K562 (cell line): ENCODE results near the gene PRDM10. TPM values are rescaled to one million over a fixed set of nuclear protein-coding genes. Genes with fewer than 3 reads are reported as not detected.

ENCODE experiments used
- BHLHE40 ChIP-seq: IDR thresholded peaks from 2 replicates; pipeline ENCODE4 v1.6.1; 2011; ENCODE audit warnings: low read length, improper control_type of control experiment
- CHCHD3 ChIP-seq: fragments of 250-450 bp; sonication (Bioruptor Pico); IDR thresholded peaks from 2 replicates; pipeline ENCODE4 v2.1.2; 2022; ENCODE audit warnings: mild to moderate bottlenecking
- FOXO4 ChIP-seq: fragments of 450-650 bp; formaldehyde crosslinking; IDR thresholded peaks from 2 replicates; pipeline ENCODE4 v1.4.0; 2020; ENCODE audit warnings: mild to moderate bottlenecking, moderate library complexity
- GABPB1 ChIP-seq: sonication (generic); formaldehyde crosslinking; IDR thresholded peaks from 2 replicates; pipeline ENCODE4 v1.8.0; 2022; ENCODE audit warnings: mild to moderate bottlenecking, missing genetic modification reagents
- HDAC8 ChIP-seq: fragments of 450-650 bp; IDR thresholded peaks from 2 replicates; pipeline ENCODE4 v1.6.1; 2016; ENCODE audit warnings: mild to moderate bottlenecking, missing genetic modification characterization, moderate library complexity, missing compliant biosample characterization
- MEF2A ChIP-seq: IDR thresholded peaks from 2 replicates; pipeline ENCODE4 v1.6.1; 2011; ENCODE audit warnings: low read depth, mild to moderate bottlenecking, low read length, moderate library complexity; ENCODE audit not compliant: control insufficient read depth
- PHB2 ChIP-seq: fragments of 450-650 bp; IDR thresholded peaks from 2 replicates; pipeline ENCODE4 v1.6.1; 2017; ENCODE audit warnings: low read depth
- PRDM10 ChIP-seq: fragments of 450-650 bp; IDR thresholded peaks from 2 replicates; pipeline ENCODE4 v1.6.1; 2018; ENCODE audit not compliant: partially characterized antibody
- PREB ChIP-seq: sonication (generic); formaldehyde crosslinking; IDR thresholded peaks from 2 replicates; pipeline ENCODE4 v1.8.1; 2023; ENCODE audit warnings: mild to moderate bottlenecking, missing genetic modification reagents
- TRIM24 ChIP-seq, 2 experiments: fragments of 450-650 bp; IDR thresholded peaks; 2 replicates each; pipeline ENCODE4 v1.6.1; 2016
- ZBTB33 ChIP-seq: sonication (generic); formaldehyde crosslinking; IDR thresholded peaks from 2 replicates; pipeline ENCODE4 v1.8.1; 2023; ENCODE audit warnings: mild to moderate bottlenecking, missing genetic modification reagents
- ZKSCAN1 ChIP-seq: fragments of 150-350 bp; IDR thresholded peaks from 2 replicates; pipeline ENCODE4 v1.6.1; 2016; ENCODE audit warnings: low read depth, low read length
- ZNF124 ChIP-seq: sonication (generic); formaldehyde crosslinking; IDR thresholded peaks from 2 replicates; pipeline ENCODE4 v1.8.1; 2022; ENCODE audit warnings: missing genetic modification reagents
- ZNF133 ChIP-seq: fragments of 250-450 bp; sonication (Bioruptor Pico); IDR thresholded peaks from 2 replicates; pipeline ENCODE4 v1.4.0; 2020; ENCODE audit warnings: mild to moderate bottlenecking
- ZNF232 ChIP-seq: sonication (generic); formaldehyde crosslinking; IDR thresholded peaks from 2 replicates; pipeline ENCODE4 v1.8.0; 2022; ENCODE audit warnings: mild to moderate bottlenecking, missing genetic modification reagents
- ZNF274 ChIP-seq: IDR thresholded peaks from 2 replicates; pipeline ENCODE4 v1.6.1; 2011; ENCODE audit warnings: low read depth, mild to moderate bottlenecking, low read length, moderate library complexity, borderline replicate concordance
- ZNF740 ChIP-seq, 3 experiments: fragments of 200-800 bp in 1 of 3; sonication (Bioruptor generic) in 1 of 3; sonication (generic) in 1 of 3; formaldehyde crosslinking in 1 of 3; IDR thresholded peaks; 2 replicates each; pipeline versions ENCODE4 v1.6.1 to v1.8.0; 2016 to 2022; ENCODE audit warnings: mild to moderate bottlenecking in 2 of 3, missing compliant biosample characterization in 2 of 3, missing genetic modification characterization in 2 of 3, missing genetic modification reagents in 1 of 3
- ZNF766 ChIP-seq: fragments of 200-800 bp; sonication (Bioruptor generic); conservative IDR thresholded peaks from 2 replicates; pipeline ENCODE4 v1.6.1; 2016; ENCODE audit warnings: missing genetic modification characterization, missing compliant biosample characterization
- polyA plus RNA-seq, 8 experiments: library from polyadenylated mRNA; depleted of rRNA in 4 of 8; stranded (reverse) in 5 of 8; unstranded in 3 of 8; fragments of >200 nt; fragmentation: Nextera tagmentation in 2 of 8; fragmentation: Illumina TruSeq in 1 of 8; extraction: Ambion mirVana in 2 of 8; extraction: Trizol in 1 of 8; gene quantifications; 2 replicates each; pipeline versions ENCODE4 v1.2.1 to v1.2.3, GENCODE V29; 2011 to 2014; ENCODE audit warnings: inconsistent platforms in 1 of 8, missing spikeins in 1 of 8
- total RNA-seq, 7 experiments: library from RNA; depleted of rRNA in 6 of 7; stranded (reverse); fragments of >200 nt in 6 of 7; fragmentation: Illumina TruSeq in 2 of 7; extraction: Trizol in 2 of 7; gene quantifications; 2 replicates each; pipeline versions ENCODE4 v1.2.1 to v1.2.3, GENCODE V29; 2011 to 2021; ENCODE audit warnings: low replicate concordance in 1 of 7

PRDM10 gene
- total and polyA plus RNA-seq, 9 of the 15 experiments (the other 6 are each of a cell fraction or from before 2014, with no cell fraction given), result 0.89 to 9.3 (median 4.5) TPM

- TF ChIP-seq ZNF740 (CRISPR knock-in tag; IDR thresholded peaks at IDR 0.05), result no peak
- no peak for TF ChIP-seq ZNF740 (tag; IDR thresholded peaks at IDR 0.05)
- TF ChIP-seq TRIM24 (IDR thresholded peaks at IDR 0.05), result no peak
- no peak for TF ChIP-seq ZNF232 (CRISPR knock-in tag)
- no peak for TF ChIP-seq HDAC8
- no peak for TF ChIP-seq FOXO4 (CRISPR knock-in tag)
- TF ChIP-seq ZNF274, result no peak
- no peak for TF ChIP-seq ZBTB33
- TF ChIP-seq ZNF124 (CRISPR knock-in tag), result no peak
- TF ChIP-seq PRDM10, result no peak
- TF ChIP-seq PREB (CRISPR knock-in tag), result no peak
- no peak for TF ChIP-seq GABPB1
- TF ChIP-seq ZNF133 (CRISPR knock-in tag), result no peak
- peak; percentile 70 for TF ChIP-seq BHLHE40
- no peak for TF ChIP-seq PHB2
- TF ChIP-seq CHCHD3 (CRISPR knock-in tag), result no peak
- no peak for TF ChIP-seq ZKSCAN1
- TF ChIP-seq ZNF766 (CRISPR knock-in tag), result no peak
- TF ChIP-seq MEF2A, result no peak
These were observed 72.3 kb downstream of the PRDM10 start (continued) for GRCh38 chr11:129930296-129930695.
